SU-DHL-6 (cell line): ENCODE measurements around the gene PTPRE.

Experiments
- H2AFZ ChIP-seq: fragments of 200-600 bp; sonication (generic); 2 replicates; pipeline ENCODE4 v1.6.1; 2014; ENCODE audit warnings: low read depth, mild to moderate bottlenecking, moderate library complexity, mixed read lengths, antibody characterized with exemption, low read length; ENCODE audit not compliant: severe bottlenecking
- H3F3A ChIP-seq: fragments of 200-600 bp; shearing (Covaris generic); 2 replicates; pipeline ENCODE4 v1.6.0; 2016; ENCODE audit warnings: antibody characterized with exemption, mild to moderate bottlenecking; ENCODE audit not compliant: insufficient read depth
- H3K27ac ChIP-seq: fragments of 200-600 bp; sonication (generic); 2 replicates; pipeline ENCODE4 v1.5.1; 2016; ENCODE audit warnings: low read depth, mild to moderate bottlenecking, low read length, moderate library complexity, mixed read lengths
- H3K27me3 ChIP-seq: fragments of 200-600 bp; sonication (generic), shearing (Covaris generic); 2 replicates; pipeline ENCODE4 v1.6.0; 2014; ENCODE audit warnings: mild to moderate bottlenecking, low read length
- H3K36me3 ChIP-seq: fragments of 200-600 bp; sonication (generic); 2 replicates; pipeline ENCODE4 v1.6.1; 2014; ENCODE audit warnings: mild to moderate bottlenecking, low read length, mixed read lengths
- H3K4me2 ChIP-seq: fragments of 300-600, 200-600 bp; shearing (Covaris generic), sonication (generic); 2 replicates; pipeline ENCODE4 v1.6.0; 2014; ENCODE audit warnings: low read length, low read depth, mild to moderate bottlenecking; ENCODE audit not compliant: poor library complexity, severe bottlenecking
- H3K4me3 ChIP-seq: fragments of 200-600 bp; sonication (generic); 2 replicates; pipeline ENCODE4 v1.5.1; 2014; ENCODE audit warnings: antibody characterized with exemption, low read length, mild to moderate bottlenecking, mixed read lengths; ENCODE audit not compliant: insufficient read depth, poor library complexity, severe bottlenecking
- H3K79me2 ChIP-seq: fragments of 200-600 bp; sonication (generic); 2 replicates; pipeline ENCODE4 v1.6.1; 2014; ENCODE audit warnings: mild to moderate bottlenecking, low read length, moderate library complexity; ENCODE audit not compliant: insufficient read depth
- H3K9ac ChIP-seq: fragments of 200-600 bp; sonication (generic); 2 replicates; pipeline ENCODE4 v1.7.0; 2014; ENCODE audit warnings: mild to moderate bottlenecking, low read length
- H3K9me2 ChIP-seq: fragments of 200-600 bp; sonication (generic); replicated peaks from 2 replicates; pipeline ENCODE4 v1.6.1; 2014; ENCODE audit warnings: low read length; ENCODE audit not compliant: insufficient read depth
- H3K9me3 ChIP-seq: fragments of 200-600 bp; sonication (generic); 2 replicates; pipeline ENCODE4 v1.6.1; 2014; ENCODE audit warnings: low read length, mixed read lengths; ENCODE audit not compliant: insufficient read depth
- H4K20me1 ChIP-seq: fragments of 200-600 bp; sonication (generic); 2 replicates; pipeline ENCODE4 v1.6.1; 2014; ENCODE audit warnings: low read depth, mild to moderate bottlenecking, antibody characterized with exemption, low read length, moderate library complexity, mixed read lengths
- EZH2phosphoT487 ChIP-seq: fragments of 200-600 bp; sonication (generic), shearing (Covaris generic); conservative IDR thresholded peaks from 2 replicates; pipeline ENCODE4 v1.6.1; 2018; ENCODE audit warnings: mild to moderate bottlenecking, antibody characterized with exemption, low read length, moderate library complexity, mixed read lengths
- TF ChIP-seq, protein P1 (sequence below): fragments of 200-600 bp; sonication (generic); IDR thresholded peaks from one replicate; pipeline ENCODE4 v1.5.1; 2017; ENCODE audit warnings: antibody characterized with exemption, mild to moderate bottlenecking, low read length, moderate library complexity; ENCODE audit not compliant: insufficient read depth, poor library complexity, severe bottlenecking

PTPRE gene

GRCh38 chr10:128065881-128066534, 159.1 kb downstream of the PTPRE start:
- Histone ChIP-seq H3K9me2 (no peaks in the 10 kb centered on the region), H3K27ac (no peak overlapping the region), H3K79me2 (no peaks in the 10 kb centered on the region), H4K20me1 (no peaks in the 10 kb centered on the region), H3K4me3 (no peak overlapping the region), H3K9ac (no peak overlapping the region), H3K27me3 (no peaks in the 10 kb centered on the region), H3K36me3 (no peaks in the 10 kb centered on the region), H3K4me2 (no peak overlapping the region), H3F3A (peaks cover 6% of the 10 kb centered on the region; the same call in 1 of the 2 replicates), H3K9me3 (no peaks in the 10 kb centered on the region), H2AFZ (no peak overlapping the region)
- TF ChIP-seq, protein P1, sequence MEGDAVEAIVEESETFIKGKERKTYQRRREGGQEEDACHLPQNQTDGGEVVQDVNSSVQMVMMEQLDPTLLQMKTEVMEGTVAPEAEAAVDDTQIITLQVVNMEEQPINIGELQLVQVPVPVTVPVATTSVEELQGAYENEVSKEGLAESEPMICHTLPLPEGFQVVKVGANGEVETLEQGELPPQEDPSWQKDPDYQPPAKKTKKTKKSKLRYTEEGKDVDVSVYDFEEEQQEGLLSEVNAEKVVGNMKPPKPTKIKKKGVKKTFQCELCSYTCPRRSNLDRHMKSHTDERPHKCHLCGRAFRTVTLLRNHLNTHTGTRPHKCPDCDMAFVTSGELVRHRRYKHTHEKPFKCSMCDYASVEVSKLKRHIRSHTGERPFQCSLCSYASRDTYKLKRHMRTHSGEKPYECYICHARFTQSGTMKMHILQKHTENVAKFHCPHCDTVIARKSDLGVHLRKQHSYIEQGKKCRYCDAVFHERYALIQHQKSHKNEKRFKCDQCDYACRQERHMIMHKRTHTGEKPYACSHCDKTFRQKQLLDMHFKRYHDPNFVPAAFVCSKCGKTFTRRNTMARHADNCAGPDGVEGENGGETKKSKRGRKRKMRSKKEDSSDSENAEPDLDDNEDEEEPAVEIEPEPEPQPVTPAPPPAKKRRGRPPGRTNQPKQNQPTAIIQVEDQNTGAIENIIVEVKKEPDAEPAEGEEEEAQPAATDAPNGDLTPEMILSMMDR: no peak
- TF ChIP-seq EZH2phosphoT487: no peak

DNA sequence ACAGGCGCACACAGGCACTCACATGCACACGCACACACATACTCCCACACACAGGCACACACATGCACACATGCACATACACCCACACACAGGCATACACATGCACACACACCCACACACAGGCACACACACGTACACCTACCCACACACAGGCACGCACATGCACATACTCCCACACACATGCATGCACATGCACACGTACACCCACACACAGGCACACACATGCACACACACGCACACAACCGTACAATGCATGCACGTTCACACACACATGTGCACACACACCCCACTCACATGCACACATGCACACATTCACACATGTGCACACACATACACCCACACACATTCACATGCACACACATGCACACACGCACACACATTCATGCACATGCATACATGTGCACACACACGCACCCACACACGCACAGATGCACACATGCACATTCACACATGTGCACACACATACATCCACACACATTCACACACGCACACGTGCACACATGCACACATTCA, 160.0 kb downstream of the PTPRE start:
- H3K9ac ChIP-seq: no peak overlapping the region
- H3K4me3 ChIP-seq: no peak overlapping the region
- no peak for TF ChIP-seq EZH2phosphoT487
- TF ChIP-seq, protein P1: no peak
- no peak overlapping the region for H2AFZ ChIP-seq
- H3K27ac ChIP-seq: no peak overlapping the region
- H3K36me3 ChIP-seq: no peaks in the 10 kb centered on the region
- no peaks in the 10 kb centered on the region for H3K79me2 ChIP-seq
- H3K9me2 ChIP-seq: no peaks in the 10 kb centered on the region
- H3K9me3 ChIP-seq: no peaks in the 10 kb centered on the region
- H3K4me2 ChIP-seq: no peak overlapping the region
- peaks cover 6% of the 10 kb centered on the region; the same call in 1 of the 2 replicates for H3F3A ChIP-seq
- H3K27me3 ChIP-seq: no peaks in the 10 kb centered on the region
- no peaks in the 10 kb centered on the region for H4K20me1 ChIP-seq

- Histone ChIP-seq H3K4me2 (no peak overlapping the region), H3K9me3 (no peaks in the 10 kb centered on the region), H3K9me2 (no peaks in the 10 kb centered on the region), H3K27me3 (no peaks in the 10 kb centered on the region), H4K20me1 (no peaks in the 10 kb centered on the region), H3K36me3 (no peaks in the 10 kb centered on the region), H2AFZ (no peak overlapping the region), H3F3A (peaks cover 6% of the 10 kb centered on the region; the same call in 1 of the 2 replicates), H3K4me3 (no peak overlapping the region), H3K9ac (no peak overlapping the region), H3K79me2 (no peaks in the 10 kb centered on the region), H3K27ac (no peak overlapping the region)
- TF ChIP-seq EZH2phosphoT487: no peak
- TF ChIP-seq, protein P1: no peak
Observed at GRCh38 chr10:128067691-128068397, 160.9 kb downstream of the PTPRE start.
